Chondrocyte (in vitro differentiated cells): ENCODE results near the gene MAGEA11. TPM values are rescaled to one million over a fixed set of nuclear protein-coding genes. Genes with fewer than 3 reads are reported as not detected.
"Not testable (repeated sequence)": the region's sequence is repeated elsewhere in the genome, so short reads cannot be mapped to it uniquely, and the experiment has no call there.

ENCODE experiments used
- DNase-seq: peaks from one replicate; pipeline ENCODE4 v3.0.0; 2021; ENCODE audit warnings: mixed read lengths, low spot score
- H3K27ac Mint-ChIP-seq: one replicate; pipeline ENCODE4 v1.8.0; 2021; ENCODE audit warnings: mild to moderate bottlenecking, moderate library complexity, mixed read lengths; ENCODE audit not compliant: unreplicated experiment
- H3K27me3 Mint-ChIP-seq: 2 replicates; pipeline ENCODE4 v1.8.0; 2021; ENCODE audit warnings: low read depth, mixed read lengths
- H3K36me3 Mint-ChIP-seq: 2 replicates; pipeline ENCODE4 v1.8.0; 2021; ENCODE audit warnings: low read depth, mixed read lengths
- H3K4me1 Mint-ChIP-seq: 2 replicates; pipeline ENCODE4 v1.8.0; 2021; ENCODE audit warnings: low read depth, mild to moderate bottlenecking, mixed read lengths
- H3K4me3 Mint-ChIP-seq: one replicate; pipeline ENCODE4 v1.8.0; 2021; ENCODE audit warnings: mild to moderate bottlenecking, moderate library complexity, mixed read lengths; ENCODE audit not compliant: unreplicated experiment
- H3K9me3 Mint-ChIP-seq: 2 replicates; pipeline ENCODE4 v1.8.0; 2021; ENCODE audit warnings: low read depth, mixed read lengths
- CTCF ChIP-seq: fragments of 200-600 bp; sonication (generic); IDR thresholded peaks from 2 replicates; pipeline ENCODE4 v1.5.0; 2021; ENCODE audit warnings: antibody characterized with exemption, mild to moderate bottlenecking, moderate library complexity
- total RNA-seq: library from RNA; stranded (reverse); gene quantifications from 3 replicates; pipeline ENCODE4 v1.2.1, GENCODE V29; 2021

MAGEA11 gene
- total RNA-seq, 1 donor from 2014 or later = not detected

- no peak for TF ChIP-seq CTCF
- Mint-ChIP-seq H3K27ac (no peak overlapping the region), H3K4me1 (no peaks in the 10 kb centered on the region), H3K27me3 (peaks cover 2% of the 10 kb centered on the region), H3K4me3 (no peak overlapping the region), H3K36me3 (no peaks in the 10 kb centered on the region), H3K9me3 (peaks cover 2% of the 10 kb centered on the region)
- DNase-seq = no peak
Observed at GRCh38 chrX:149759824-149760223, 48.0 kb downstream of the MAGEA11 start.

- Mint-ChIP-seq H3K27ac (no peak overlapping the region), H3K4me1 (no peaks in the 10 kb centered on the region), H3K27me3 (peaks cover 2% of the 10 kb centered on the region), H3K4me3 (no peak overlapping the region), H3K36me3 (no peaks in the 10 kb centered on the region), H3K9me3 (peaks cover 2% of the 10 kb centered on the region)
- no peak for TF ChIP-seq CTCF
- DNase-seq = no peak
Observed at GRCh38 chrX:149760965-149761364, 49.1 kb downstream of the MAGEA11 start.

- not testable (repeated sequence) for H3K4me1 Mint-ChIP-seq, H3K27ac Mint-ChIP-seq, H3K9me3 Mint-ChIP-seq, H3K4me3 Mint-ChIP-seq, H3K36me3 Mint-ChIP-seq, H3K27me3 Mint-ChIP-seq
- DNase-seq = peak; percentile 72
Observed at GRCh38 chrX:149761858-149762674, 50.2 kb downstream of the MAGEA11 start.

- no peak for TF ChIP-seq CTCF
- no peaks in the 10 kb centered on the region for H3K36me3 Mint-ChIP-seq
- no peak overlapping the region for H3K4me3 Mint-ChIP-seq
- DNase-seq = peak; percentile 41
- H3K9me3 Mint-ChIP-seq = peaks cover 2% of the 10 kb centered on the region
- no peak overlapping the region for H3K27ac Mint-ChIP-seq
- H3K27me3 Mint-ChIP-seq = no peaks in the 10 kb centered on the region
- H3K4me1 Mint-ChIP-seq = no peaks in the 10 kb centered on the region
Observed at GRCh38 chrX:149762696-149763614, 51.1 kb downstream of the MAGEA11 start.

Other genes starting within 250 kb of the MAGEA11 start
- 93.5 to 98.5 TPM (median 94.1 TPM) in 3 replicates for gene IDS, start 206.8 kb upstream of the MAGEA11 start, total RNA-seq
- gene EOLA1, start 171.0 kb upstream of the MAGEA11 start, total RNA-seq = 14.7 to 18.9 TPM (median 17.8 TPM) in 3 replicates
- gene HSFX3, start 162.1 kb upstream of the MAGEA11 start, total RNA-seq = not detected in 3 replicates
- gene MAGEA9B, start 124.6 kb upstream of the MAGEA11 start, total RNA-seq = not detected in 3 replicates
- gene HSFX2, start 116.7 kb upstream of the MAGEA11 start, total RNA-seq = not detected in 3 replicates
- gene TMEM185A, start 80.3 kb upstream of the MAGEA11 start, total RNA-seq = 21.7 to 30.2 TPM (median 21.9 TPM) in 3 replicates
- gene HSFX1, start 62.0 kb downstream of the MAGEA11 start, total RNA-seq = 1.6 to 2.1 TPM (median 2.1 TPM) in 3 replicates
- not detected in 3 replicates for gene MAGEA9, start 69.9 kb downstream of the MAGEA11 start, total RNA-seq
- not detected in 3 replicates for gene MAGEA8, start 169.1 kb downstream of the MAGEA11 start, total RNA-seq
- gene HSFX4, start 217.5 kb downstream of the MAGEA11 start, total RNA-seq = not detected in 3 replicates
- 38.9 to 46.6 TPM (median 39.2 TPM) in 3 replicates for gene EOLA2, start 226.4 kb downstream of the MAGEA11 start, total RNA-seq